HK-2 (cell line): ENCODE measurements around the gene USH2A.
"Not testable (repeated sequence)": the region's sequence is repeated elsewhere in the genome, so short reads cannot be mapped to it uniquely, and the experiment has no call there.

Source experiments
- DNase-seq: peaks from one replicate; pipeline ENCODE4 v3.0.0-alpha.2; 2018; ENCODE audit not compliant: unreplicated experiment

The USH2A gene

GRCh38 chr1:216047811-216048572 lies 375.3 kb downstream of the USH2A start:
- DNase-seq, result no peak

DNA sequence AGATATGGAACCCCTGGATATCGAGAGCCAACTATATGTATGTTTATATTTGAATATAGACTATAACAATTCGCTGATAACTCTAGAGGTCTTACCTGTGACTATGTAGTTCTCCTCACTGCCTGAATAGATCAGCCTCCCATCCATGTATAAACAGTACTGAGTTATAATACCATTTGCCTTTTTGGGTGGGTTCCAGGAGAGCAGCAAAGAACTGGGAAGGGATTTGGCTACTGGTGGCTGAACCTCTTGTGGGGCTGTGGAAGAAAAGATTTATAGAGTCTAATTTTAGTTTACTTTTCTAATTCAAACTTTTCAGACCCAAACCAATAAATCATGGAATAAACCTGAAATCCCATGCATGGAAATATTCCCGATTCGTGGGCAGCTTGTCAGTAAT lies 376.9 kb downstream of the USH2A start:
- DNase-seq, result no peak

GRCh38 chr1:216045400-216045799 lies 377.8 kb downstream of the USH2A start:
- peak; percentile 73 for DNase-seq

DNA sequence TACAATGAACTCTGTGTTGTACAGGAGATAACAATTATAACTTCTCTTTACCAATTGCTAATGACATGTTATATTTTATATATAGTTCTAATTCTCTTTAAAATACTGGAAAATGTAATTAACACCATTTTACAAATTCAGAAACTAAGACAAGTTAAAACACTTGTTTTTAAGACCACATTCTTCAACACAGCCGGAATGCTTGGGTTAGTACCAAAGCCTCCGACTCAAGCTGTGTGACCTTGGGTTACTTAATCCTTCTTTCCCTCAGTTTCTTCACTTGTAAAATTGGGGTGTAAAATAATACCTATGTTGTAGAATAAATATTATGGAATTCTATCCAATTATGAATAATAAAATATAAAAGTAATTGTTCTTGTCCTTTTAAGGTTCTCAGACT lies 378.7 kb downstream of the USH2A start:
- no peak for DNase-seq

GRCh38 chr1:216034506-216034905 lies 388.7 kb downstream of the USH2A start:
- DNase-seq, result peak; percentile 60

DNA sequence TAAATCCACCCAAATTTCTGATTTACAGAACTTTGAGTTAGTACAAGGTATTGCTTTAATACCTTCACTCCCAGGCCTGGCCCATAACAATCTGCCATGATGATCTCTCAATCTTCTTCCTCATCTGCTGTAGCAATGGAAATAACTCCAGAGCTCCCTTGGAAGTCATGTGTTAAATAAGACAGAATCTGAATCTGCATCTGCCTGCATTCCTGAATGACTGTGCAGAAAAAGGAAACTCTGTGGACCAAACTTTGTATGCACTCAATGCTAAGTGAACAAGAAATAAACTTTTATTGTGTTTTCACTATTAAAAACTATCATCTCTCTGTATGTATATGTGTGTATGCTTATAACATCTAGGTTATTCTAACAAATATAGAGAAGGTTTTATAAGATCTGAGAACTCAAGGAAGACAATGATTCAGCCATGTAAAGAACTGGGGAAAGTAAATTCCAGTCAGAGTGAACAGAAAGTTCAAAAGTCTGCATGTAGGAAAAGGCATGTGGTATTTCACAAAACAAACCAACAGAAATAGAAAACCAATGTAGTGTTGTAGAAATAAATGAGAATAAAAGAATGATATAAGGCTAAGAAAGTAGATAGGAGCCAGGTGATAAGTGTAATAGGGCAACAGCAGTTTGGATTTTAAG lies 390.2 kb downstream of the USH2A start:
- DNase-seq, result no peak

- DNase-seq, result no peak
These were observed 391.0 kb downstream of the USH2A start for GRCh38 chr1:216032284-216032683.

- DNase-seq, result no peak
These were observed 394.6 kb downstream of the USH2A start for GRCh38 chr1:216028631-216029030.

GRCh38 chr1:216024546-216024945 lies 398.7 kb downstream of the USH2A start:
- no peak for DNase-seq

DNA sequence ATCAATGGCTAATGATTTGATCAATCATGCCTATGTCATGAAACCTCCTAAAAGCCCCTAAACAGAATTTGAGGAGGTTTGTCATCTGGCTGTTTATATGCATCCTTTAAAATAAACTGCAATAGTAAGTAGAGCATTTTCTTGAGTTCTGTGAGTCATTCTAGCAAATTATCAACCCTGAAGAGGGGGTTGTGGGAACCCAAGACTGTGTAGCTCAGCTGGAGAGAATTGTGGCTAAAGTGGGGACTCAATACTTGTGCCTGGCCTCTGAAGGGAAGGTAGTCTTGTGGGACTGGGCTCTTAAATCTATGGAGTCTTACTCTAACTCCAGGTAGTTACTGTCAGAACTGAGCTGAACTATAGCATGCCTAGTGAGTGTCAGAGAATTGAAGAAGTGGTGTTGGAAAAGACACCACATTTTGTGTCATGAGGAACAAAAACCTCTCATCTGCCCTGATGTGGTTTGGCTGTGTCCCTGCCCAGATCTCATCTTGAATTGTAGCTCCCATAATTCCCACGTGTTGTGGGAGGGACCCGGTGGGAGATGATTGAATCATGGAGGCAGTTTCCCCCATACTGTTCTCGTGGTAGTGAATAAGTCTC lies 402.4 kb downstream of the USH2A start:
- DNase-seq, result peak; percentile 30

- DNase-seq, result no peak
These were observed 408.1 kb downstream of the USH2A start for GRCh38 chr1:216015116-216015515.

DNA sequence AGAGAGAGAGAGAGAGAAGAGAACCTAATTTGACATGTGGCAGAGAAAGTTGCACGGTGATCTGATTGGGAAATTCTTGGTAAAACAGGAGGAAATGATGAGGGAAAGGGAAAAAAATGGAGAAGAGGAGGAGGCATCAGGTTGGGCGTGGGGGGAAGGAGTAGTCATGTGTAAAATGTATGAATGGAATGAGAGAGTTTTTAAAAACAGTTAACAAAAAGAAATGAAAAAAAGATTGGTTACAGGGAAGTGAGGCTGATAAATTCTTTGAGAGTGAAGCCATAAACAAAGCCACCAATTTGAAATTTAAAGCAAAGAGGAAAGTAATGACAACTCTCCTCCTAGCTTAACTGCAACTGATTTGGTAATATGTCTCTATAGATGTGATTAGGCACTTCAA lies 409.2 kb downstream of the USH2A start:
- no peak for DNase-seq

GRCh38 chr1:216009456-216009855 lies 413.8 kb downstream of the USH2A start:
- not testable (repeated sequence) for DNase-seq

- no peak for DNase-seq
These were observed 417.3 kb downstream of the USH2A start for GRCh38 chr1:216005916-216006315.

- DNase-seq, result no peak
These were observed 430.6 kb downstream of the USH2A start for GRCh38 chr1:215992620-215993019.

GRCh38 chr1:215987092-215987875 lies 436.0 kb downstream of the USH2A start:
- DNase-seq, result no peak

- DNase-seq, result no peak
These were observed 436.8 kb downstream of the USH2A start for GRCh38 chr1:215986401-215986800.

- no peak for DNase-seq
These were observed 439.6 kb downstream of the USH2A start for GRCh38 chr1:215983680-215984079.

DNA sequence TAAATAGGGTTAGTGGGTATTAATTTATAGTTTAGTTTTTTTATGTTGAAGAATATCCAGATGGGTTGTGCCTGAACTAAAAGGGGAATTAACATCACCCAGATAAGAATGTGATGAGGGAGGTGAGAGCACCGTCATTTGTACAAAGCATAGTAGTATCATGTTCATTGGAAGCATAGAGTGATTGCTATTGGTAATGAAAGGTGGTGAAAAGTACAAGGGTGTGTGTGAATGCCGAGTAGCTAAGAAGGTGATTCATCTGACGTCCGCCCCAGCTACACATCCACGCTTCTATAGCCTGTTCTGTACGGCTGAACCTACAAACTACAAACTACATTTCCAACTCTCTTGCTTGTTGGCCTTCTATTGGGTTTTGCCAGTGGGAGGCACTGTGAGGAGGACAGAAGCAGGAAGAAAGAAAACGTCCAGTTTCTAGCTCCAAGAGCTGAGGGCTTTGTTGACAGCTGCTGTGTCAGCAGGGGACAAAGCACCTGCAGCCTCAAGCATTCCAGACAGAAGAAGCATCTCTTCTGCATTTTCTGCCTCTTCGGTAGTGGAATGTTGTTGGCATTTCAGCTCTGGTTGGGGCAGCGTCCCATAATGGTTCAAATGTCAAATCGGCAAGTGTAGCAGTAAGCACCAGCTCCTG lies 451.3 kb downstream of the USH2A start:
- no peak for DNase-seq

GRCh38 chr1:215970406-215970805 lies 452.8 kb downstream of the USH2A start:
- peak; percentile 37 for DNase-seq

GRCh38 chr1:215963621-215964020 lies 459.6 kb downstream of the USH2A start:
- DNase-seq, result no peak

DNA sequence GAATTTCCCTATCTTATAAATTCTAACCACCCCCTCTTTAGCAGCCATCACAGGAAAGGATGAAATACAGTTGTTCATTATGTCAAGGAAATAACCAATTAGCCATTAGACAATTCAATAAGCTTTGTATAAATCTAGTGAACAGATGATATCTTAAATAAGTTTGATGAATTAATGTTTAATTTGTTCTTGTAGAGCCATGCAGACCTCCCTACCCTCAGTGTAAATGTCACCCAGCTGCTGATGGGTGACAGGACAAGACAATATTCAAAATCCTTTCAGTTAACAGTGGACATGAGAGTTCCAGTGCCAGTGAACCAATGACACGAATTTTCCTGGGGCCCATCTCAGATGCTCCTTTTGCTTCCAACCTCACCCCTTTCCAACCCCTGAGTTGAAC lies 460.2 kb downstream of the USH2A start:
- no peak for DNase-seq
